SKM-1 (cell line): ENCODE measurements around the gene REM1.
A peak's percentile ranks its signal among the peaks of the same experiment; 100 is the strongest.

Experiments used
- DNase-seq: peaks from one replicate; lab custom pipeline; 2025; ENCODE audit not compliant: unreplicated experiment; lab: John Stamatoyannopoulos, UW

Gene REM1

DNA sequence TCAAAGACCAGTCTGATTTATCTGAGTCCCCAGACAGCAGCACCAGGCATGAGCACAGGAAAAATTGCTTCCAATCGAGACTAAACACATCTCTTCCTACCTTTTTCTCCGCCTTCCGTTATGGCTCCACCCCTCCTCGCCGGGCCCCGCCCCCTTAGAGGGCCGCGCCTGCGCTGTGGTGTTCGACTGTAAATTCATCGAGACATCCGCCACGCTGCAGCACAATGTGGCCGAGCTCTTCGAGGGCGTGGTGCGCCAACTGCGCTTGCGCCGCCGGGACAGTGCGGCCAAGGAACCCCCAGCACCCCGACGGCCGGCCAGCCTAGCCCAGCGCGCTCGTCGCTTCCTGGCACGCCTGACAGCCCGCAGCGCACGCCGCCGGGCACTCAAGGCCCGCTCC is 8.9 kb downstream of the REM1 start:
- DNase-seq: no peak

DNA sequence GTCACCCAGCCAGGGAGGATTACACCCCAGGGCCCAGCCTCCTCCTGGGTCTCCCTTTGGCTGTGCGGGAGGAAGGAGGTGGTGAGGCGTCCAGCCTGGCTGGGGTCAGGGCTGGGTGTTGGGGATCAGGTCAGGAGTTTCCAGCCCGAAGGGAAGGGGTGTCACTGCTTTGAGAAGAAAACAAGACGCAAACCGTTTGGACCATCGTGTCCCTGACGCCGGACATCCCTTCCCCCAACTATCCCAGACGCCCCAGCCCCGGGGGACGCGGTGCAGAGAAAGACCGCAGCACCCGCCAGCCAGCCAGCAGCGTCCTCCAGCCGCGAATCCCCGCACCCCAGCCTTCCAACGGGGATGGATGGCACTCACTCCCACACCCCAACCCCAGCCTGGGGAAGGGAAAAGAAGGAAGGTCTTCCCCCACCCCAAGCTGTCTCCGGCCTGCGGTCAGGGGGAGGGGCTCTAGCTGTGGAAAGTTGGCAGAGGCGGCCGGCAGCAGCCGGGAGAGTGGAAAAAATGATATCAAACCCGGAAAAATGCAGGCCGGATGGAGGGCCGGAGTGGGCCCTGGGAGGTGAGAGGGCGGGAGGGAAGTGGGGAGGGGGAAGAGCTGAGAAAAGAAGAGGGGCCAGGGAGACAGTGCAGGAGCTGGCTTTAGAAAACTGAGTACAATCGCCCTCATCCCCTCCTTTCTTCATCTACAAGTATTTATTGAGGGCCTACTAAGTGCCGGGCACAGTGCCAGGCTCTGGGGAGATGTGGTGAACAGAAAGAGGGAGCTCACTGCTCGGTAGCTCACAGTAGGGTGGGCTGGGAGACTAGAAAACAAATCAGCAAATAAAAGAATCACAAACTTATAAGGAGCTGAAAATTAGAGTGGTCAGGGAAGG is 10.6 kb downstream of the REM1 start:
- DNase-seq: no peak

DNA sequence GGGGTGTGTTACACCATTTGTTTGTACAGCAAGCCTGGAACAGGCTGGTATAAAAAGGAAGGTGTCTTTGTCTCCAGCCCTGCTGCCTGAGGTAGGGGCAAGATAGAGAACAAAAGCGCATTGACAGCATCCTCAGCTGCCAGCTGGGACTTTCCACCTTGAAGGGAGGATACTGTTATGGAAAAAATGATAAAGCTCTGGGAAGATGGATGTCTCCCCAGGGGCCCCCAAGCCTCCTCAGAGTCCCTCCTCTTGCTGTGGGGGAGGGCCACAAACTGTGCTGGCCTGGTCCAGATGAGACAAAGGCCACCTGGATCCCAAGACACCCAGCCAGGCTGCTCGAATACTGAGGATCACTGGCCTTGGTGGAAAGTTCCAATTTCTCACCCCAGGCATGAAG is 13.0 kb downstream of the REM1 start:
- DNase-seq: no peak

DNA sequence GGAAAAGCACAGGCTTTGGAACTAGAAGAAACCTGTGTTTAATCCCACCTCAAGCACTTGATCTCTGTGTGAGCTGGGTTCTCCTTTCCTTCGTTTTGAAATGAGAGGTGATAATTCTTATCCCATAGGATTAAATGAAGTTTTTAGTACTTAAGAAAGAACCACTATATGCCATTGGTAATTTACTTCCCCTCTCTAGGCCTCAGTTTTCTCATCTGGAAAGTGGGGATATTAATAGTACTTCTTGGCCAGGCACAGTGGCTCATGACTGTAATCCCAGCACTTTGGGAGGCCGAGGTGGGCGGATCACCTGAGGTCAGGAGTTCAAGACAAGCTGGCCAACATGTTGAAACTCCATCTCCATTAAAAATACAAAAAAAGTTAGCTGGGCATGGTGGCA is 14.1 kb downstream of the REM1 start:
- no peak for DNase-seq

DNA sequence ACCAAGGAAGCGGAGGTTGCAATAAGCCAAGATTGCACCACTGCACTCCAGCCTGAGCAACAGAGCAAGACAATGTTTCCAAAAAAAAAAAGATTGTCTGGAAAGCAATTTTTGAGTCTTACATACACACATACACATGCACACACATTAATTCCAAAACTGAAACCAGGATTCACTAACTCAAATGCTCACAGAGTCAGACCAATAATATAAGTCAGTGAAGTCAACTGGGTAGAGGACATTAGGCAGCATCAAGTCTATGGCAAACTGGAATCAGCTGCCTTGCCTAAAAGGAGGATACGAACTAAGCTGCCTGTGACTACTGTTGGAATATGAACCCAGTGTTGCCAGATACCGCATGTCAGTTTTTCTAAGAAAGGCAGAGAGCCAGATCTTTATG is 15.7 kb downstream of the REM1 start:
- no peak for DNase-seq

DNA sequence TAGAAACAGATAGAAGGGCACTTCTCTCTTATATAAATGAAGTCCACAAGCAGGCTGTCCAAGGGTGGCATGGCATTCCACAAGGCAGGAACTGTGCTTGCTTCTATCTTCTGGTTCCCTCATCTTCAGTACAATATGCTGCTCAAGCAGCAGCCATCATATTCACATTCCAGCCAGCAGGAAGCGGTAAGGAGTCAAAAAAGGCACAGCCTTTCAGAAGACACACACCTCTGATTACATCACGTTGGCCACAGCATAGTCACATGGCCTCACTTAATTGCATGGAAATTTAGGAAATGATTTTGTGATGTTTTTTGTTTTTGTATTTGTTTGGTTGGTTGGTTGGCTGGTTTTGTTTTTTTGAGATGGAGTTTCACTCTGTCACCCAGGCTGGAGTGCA is 19.0 kb downstream of the REM1 start:
- DNase-seq: no peak

DNA sequence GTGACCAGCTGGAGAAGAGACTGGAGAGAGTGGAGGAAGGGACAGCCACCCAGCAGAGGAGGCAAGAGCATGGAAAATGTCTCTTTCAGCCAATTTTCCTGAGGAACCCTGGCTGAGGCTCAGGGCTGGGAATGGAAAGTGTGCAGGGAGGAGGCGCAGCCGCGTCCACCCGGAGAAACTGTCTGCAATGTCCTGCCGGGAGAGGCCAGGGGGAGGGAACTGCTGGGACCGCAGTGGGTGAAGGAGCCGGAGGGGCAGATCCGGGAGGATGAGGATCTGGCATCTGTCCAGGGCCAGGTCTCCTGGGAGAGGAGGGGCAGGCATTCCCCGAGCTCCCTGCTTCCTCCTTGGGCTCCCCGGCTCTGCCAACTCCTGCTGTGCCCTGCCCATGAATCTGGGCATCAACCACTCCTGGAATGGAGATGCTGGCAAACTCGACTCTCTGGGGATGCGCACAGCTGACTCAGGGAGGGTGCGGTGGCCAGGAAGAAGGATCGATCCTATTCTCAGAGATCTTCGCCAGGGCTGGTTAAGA is 21.7 kb downstream of the REM1 start:
- DNase-seq: no peak

DNA sequence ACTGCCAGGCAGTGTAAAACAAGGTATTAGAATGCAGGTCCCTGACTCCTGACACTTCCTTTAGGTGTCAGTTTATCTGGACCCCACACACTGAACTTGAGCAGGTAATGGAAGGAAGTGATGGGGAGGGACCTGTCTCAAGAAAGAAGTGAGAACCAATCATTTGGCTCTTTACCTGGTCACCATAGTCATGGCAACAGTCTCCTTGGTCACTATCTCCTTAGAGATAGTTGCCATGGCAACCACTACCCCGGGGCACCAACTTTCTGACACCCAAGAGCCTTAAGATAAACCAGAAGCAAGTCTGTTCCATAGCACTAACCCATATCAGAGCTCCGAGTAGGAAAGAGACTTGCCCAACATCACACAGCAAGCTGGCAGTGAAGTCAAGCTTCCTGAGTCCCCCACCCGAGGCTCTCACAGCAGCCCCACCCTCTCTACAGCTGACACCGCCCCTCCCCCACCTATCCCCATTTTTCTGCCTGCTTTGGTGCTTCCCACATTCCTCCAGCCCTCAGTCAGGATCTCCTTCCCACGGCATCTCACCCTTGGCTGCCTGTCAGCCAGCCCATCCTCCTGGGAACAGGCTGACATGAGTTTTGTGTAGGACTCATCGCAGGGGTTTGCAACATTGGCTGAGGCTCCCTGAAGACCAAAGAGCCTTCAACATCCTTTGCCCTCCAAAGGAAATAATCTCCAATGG is 22.9 kb downstream of the REM1 start:
- DNase-seq: no peak

DNA sequence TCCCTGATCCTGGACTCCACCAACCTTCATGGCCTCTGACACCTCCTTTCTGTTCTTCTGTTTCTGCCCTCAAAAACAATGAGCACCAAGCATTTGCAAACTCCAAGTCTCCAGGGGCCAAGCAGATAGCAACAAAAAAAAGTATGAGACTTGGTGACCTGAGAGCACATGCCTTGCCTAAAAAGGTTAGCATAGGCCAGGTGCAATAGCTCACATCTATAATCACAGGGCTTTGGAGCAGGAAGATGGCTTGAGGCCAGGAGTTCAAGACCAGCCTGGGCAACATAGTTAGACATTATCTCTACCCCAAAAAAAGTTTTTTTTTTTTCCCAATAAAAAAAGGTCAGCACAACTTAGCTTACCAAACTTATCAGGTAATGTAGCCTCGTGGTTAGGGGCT is 25.4 kb downstream of the REM1 start:
- no peak for DNase-seq

DNA sequence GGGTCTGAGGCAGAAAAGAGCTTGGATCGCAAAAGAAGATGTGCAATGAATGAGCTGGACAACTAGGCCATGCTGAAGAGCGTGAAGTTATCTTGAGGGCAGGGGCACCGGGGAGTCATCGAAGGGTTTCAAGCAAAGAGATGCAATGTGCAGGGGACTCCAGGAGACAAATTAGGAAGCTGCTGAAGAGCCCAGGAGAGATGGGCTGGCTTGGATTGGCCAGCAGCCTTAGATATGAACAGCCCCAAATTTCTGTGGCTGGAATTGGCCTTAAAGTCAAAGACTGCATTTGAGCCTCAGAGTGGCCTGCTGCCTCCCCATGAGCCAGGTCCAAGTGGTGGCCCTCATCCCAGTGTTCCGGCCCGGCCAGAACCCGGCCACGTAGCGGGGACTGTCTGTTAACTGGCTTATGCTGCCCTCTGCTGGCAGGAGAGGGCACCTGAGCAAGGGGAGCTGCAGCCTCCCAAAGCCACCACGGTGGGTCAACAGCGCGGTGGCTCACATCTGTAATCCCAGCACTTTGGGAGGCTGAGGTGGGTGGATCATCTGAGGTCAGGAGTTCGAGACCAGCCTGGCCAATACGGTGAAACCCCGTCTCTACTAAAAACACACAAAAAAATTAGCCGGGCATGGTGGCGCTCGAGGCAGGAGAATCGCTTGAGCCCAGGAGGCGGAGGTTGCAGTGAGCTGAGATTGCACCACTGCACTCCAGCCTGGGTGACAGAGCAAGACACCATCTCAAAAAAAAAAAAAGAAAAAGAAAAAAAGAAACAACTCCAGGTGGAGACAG is 28.0 kb downstream of the REM1 start:
- peak; percentile 60 for DNase-seq

DNA sequence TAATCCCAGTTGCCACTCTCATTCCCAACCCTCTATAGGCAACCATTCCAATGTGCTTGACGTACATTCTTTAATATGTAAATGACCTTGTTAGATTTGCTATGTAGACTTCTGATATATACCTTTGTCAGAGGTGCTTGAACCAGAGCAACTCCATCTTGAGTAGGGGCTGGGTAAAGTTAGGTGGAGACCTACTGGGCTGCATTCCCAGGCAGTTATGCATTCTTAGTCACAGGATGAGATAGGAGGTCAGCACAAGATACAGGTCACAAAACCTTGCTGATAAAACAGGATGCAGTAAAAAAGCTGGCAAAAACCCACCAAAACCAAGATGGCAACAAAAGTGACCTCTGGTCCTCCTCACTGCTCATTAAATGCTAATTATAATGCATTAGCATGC is 30.8 kb downstream of the REM1 start:
- no peak for DNase-seq

DNA sequence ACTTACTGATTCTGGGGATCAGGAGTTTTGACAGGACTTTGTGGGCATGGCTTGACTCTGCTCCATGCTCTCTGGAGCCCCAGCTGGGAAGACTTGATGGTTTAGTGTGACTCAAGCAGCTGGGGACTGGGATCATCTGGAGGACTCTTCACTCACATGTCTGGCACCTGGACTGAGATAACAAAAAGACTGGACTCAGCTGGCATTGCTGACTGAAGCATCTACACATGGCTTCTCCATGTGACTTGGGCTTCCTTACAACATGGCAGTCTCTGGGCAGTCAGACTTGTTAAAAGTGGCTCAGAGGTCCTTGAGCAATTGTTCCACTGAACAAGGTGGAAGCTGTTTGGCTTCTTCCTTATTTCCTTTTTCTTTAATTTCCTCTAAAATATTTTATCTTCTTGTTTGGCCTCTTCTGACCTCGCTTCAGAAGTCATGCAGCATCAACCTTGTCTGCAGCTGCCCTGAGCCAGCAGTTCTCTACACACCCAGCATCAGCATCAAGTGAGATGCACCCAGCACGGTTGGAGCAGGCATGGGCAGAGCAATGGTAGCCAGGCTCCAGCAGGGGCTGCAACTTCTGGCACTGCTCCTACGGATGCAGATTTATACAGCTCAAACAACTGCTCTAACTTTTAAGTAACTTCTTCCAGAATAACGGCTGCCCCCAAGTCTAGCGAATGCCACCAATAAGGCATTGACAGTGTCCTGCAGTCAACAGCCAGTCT is 33.6 kb downstream of the REM1 start:
- DNase-seq: no peak

DNA sequence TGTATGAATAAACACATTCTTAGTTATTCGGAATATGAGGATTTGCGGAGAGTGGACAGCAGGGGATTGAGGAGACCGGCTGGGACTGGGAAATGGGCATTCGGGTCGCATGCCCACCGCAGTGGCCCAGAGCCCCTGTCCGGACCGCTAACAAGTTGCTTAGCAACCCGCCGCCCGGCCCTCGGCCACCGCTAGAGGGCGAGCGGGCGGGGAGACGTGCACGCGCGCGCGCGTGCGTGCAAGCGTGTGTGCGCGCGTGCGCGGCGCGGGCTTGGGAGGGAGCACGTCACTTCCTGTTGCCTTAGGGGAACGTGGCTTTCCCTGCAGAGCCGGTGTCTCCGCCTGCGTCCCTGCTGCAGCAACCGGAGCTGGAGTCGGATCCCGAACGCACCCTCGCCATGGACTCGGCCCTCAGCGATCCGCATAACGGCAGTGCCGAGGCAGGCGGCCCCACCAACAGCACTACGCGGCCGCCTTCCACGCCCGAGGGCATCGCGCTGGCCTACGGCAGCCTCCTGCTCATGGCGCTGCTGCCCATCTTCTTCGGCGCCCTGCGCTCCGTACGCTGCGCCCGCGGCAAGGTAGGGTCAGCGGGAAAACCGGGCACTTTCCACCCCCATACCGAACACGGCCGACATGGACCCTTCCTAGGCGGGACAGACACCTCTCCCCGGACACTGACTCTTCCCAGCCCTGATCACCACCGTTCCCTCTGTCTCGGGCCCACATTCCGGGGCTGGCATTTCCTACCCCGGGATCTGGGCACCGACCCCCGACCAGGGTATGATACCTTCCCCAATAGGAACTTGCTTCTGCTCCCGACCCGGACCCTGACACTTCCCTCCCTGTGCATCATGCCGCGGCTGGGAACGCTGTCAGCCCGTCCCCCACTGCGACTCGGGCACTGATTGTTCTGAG is 39.3 kb downstream of the REM1 start, which contains the start of gene HM13:
Gene HM13, plus strand, starts transcription at position 289 of the 918 bp plus-strand sequence. Its CDS starts 110 bp downstream, at position 399.
- DNase-seq: peak; percentile 82

DNA sequence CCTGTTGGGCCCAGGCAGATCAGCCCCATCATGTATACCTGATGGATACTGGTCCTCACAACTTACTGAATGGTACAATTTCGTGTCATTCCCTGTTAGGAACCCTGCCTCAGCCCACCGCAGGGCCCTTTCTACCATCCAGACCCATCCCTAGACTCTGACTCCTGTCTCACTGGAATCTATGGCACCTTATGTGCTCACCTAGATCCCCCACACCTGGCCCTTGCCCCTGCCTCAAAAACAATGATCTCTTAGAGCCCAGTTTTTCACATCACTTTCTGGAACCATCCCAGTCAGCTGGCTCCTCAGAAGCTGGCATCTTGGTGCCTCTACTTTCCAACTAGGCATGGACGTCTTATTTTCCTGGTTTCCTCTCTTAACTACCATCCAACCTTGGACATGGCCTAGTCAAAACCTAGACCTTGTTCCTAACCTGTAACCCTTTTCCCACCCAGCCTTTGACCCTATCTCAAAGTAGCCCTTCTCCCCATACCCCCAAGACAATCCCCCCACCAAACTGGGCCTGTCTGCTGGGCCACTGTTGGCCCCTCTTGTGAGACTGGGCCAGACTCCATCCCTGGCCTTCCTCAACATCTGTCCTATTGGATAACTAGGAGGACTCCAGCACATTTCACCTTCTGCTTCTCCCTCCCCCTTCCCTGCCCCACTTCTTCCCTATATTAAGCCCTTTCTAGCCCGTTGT is 40.1 kb downstream of the REM1 start:
- no peak for DNase-seq

DNA sequence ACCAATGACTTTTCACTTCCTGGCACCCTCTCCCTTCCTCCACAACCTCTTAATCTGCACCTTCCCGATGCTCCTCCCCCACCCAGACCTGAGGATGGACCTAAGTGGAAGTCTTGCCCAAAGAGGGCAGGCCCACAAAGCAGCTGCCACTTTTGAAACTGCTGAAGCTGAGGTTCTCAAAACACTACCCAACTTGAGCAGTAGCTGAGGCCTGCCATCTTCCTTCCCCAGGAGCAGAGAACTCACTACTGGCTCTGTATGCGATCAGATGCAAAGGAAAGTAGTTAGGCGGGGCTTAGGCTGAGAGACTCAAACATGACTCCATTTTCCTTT is 40.7 kb downstream of the REM1 start:
- no peak for DNase-seq

DNA sequence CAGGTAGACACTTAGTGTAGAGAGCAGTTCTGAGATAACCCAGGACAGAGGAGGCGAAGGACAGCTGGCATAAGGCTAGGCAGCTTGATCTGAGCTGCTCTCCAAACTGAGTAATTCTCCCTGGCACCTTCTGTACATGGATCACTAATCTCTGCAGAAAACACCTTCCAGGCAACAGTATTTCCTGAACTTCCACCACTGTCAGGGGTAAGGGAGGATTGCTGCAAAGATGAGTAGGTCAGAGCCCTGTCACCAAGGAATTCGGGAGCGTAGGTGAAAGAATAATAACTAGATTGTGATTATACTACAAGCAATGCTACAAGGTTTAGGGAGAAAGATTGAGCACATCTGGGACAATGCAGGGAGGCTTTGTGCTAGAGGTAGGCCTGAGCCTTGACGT is 41.1 kb downstream of the REM1 start:
- no peak for DNase-seq

DNA sequence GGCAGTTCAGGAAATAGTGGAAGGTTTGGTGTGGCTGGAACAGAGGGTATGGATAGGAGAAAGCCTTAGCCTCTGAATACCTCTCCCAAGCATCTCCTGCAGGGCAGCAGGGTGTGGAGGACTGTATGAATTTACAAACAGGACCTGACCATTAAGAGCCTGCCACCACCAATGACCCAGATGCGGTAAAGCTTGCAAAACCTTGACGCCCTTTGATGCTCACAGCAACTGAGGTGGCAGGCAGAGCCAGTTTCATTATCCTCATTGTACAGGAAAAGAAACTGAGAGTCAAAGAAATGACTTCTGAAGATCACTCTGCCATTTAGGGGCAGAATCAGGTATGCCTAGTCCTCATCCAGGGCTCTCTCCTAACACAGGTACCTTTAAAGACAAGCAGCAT is 41.6 kb downstream of the REM1 start:
- DNase-seq: no peak

DNA sequence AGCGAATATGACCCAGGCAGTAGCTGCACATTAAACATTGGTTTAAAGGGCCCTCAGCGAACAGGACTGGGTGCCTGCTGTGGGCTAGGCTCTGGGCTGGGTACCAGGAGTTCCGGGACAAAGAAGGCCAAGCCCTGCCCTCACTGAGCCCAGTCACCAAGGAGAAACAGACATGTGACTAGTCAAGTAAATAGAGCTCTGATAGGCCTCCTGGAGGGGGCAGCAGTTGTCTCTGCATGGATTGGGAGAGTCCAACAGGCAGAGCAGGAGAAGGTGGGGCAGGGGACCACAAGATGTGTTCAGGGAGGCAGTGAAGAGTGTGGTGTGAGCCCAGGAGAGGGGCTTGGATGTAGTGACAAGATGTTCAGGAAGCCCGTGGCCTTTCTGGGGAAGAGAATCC is 42.3 kb downstream of the REM1 start:
- no peak for DNase-seq

DNA sequence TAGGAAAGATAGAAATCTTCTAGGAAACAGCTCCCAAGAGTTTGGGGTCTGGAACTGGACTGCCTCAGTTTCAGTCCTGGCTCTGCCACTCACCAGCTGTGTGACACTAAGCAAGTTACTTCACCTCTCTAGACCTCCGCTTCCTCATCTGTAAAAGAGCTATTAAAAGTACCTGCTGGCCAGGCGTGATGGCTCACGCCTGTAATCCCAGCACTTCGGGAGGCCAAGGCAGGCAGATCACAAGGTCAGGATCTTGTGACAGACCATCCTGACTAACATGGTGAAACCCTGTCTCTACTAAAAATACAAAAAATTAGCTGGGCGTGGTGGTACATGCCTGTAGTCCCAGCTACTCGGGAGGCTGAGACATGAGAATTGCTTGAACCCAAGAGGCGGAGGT is 46.2 kb downstream of the REM1 start:
- DNase-seq: peak; percentile 39
